ENCODE measurements around the gene NCS1. TPM values are rescaled to one million over a fixed set of nuclear protein-coding genes. Genes with fewer than 3 reads are reported as not detected.

The NCS1 gene
- total and polyA plus RNA-seq, 2 of the 8 experiments (the other 6 are each of a cell fraction or from before 2014, with no cell fraction given) = 34.7 to 47.6 TPM

DNA sequence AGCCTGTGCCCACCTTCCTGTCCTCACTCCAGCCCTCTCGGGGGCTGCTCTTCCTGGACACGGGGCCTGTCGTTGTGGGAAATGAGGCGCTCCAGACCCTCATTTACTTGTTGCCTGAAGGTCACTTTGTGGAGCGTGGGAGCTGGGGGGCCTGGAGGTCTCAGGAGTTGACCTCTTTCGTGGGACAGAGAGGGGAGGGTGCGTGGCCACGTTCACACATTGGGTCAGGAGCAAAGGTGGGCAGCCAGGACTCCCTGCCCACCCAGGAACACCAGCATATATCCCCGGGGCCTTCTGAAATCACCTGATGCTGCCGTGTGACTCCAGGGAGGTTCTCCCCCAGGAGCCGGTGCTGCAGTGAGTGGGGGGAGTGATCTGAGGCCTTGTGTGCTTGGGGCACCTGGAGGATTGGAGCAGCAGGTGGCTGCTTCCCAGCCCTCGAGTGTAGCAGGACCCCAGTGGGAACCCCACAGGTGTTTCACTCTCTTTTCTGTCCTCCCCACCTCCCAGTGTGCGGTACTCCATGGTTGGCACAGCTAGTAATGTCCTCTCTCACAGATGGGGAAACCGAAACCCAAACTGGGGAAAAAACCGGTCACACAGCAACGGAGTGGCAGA lies 20.3 kb downstream of the NCS1 start (continued):
- TF ChIP-seq HDAC2 (IDR thresholded peaks at IDR 0.05; ENCODE audit: borderline replicate concordance in 1 of 2, low read depth in 2 of 2, low read length in 2 of 2) (no peak), RNF2 (IDR thresholded peaks at IDR 0.05; ENCODE audit: borderline replicate concordance, low read depth, low read length, missing control alignments, poor library complexity, severe bottlenecking) (no peak), SP2 (IDR thresholded peaks at IDR 0.05; ENCODE audit: low read length) (no peak)
- TF ChIP-seq, protein P1, sequence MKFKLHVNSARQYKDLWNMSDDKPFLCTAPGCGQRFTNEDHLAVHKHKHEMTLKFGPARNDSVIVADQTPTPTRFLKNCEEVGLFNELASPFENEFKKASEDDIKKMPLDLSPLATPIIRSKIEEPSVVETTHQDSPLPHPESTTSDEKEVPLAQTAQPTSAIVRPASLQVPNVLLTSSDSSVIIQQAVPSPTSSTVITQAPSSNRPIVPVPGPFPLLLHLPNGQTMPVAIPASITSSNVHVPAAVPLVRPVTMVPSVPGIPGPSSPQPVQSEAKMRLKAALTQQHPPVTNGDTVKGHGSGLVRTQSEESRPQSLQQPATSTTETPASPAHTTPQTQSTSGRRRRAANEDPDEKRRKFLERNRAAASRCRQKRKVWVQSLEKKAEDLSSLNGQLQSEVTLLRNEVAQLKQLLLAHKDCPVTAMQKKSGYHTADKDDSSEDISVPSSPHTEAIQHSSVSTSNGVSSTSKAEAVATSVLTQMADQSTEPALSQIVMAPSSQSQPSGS (IDR thresholded peaks at IDR 0.05; ENCODE audit: low read length) = no peak

Measured in H1 (cell line).